DMS53 treated with DMSO at 0.1 percent for 48 hours (cell line): ENCODE data around the gene RGS16.

ENCODE experiments used
- DNase-seq: peaks from one replicate; lab custom pipeline; 2025; ENCODE audit not compliant: unreplicated experiment; lab: John Stamatoyannopoulos, UW

Gene RGS16

DNA sequence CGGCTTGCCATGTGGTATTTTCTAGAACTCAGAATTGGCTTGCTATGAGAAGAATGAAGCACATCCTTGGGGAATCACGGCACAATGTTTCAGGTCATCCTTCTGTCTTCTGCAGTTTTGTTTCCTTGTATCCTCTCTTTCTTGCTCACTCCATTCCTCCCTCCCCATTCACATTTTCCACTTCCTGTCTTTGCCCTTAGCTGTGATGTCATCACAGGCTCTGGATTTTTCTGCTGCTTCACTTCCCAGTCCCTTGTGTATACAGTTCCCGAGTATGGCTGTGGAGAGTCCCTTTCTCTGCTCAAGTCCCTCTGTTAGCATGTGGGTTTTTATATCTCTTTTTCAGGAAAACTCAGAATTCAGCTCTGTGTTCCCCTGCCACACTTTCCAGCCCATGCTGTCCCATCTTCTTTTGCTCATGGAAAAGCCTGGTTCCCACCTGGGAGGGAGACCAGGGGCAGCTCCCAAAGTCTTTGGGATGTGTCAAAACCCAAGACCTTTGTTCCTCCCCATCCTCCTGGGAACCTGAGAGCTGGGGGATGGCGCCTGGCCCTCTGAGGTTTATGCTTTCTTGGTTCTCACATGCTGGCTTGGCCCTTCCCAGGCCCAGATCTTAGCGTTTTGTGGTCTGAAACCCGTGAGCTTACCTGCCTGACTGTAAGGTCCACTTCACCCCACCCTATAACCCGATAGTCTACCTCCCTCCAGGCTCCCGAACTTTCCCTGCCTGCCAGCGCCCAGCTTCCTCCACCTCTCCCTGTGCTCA lies 4.8 kb upstream of the RGS16 start:
- DNase-seq: peak; percentile 44

DNA sequence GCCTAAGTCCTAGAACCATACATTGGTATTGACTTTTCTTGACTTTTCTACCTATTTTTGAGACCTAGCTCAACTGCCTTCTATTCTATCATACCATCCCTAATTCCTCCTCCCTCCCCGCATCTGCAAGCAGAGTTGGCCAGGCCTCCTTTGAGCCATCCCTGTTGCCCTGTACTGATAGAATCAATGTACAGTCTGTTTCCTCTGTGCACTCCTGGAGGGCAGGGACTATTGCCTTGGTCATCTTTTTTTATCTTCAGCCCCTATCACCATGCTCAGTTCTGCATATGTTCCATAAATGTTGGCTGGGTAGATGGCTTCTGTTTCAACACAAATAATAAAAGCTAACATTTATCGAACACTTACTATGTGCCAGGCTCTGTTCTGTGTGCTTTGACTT lies 4.0 kb upstream of the RGS16 start:
- no peak for DNase-seq

DNA sequence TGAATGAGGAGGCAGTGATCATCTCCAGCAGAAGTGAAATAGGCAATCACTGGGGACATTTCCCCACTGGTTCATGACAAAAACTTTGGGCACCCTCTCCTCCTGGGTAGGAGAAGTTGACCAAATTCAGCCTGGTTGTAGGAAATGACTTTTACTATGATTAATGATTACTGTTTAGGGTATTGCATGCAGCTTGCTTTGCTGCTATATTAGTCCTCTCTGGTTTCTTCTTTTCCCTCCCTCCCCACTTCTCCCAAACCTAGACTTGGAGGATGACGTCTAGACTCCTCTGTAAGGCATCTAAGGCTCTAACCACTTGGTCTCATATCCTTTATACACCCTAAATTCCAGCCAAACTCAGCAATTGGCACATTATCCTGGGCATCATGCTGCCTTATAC lies 3.4 kb upstream of the RGS16 start:
- DNase-seq: no peak

DNA sequence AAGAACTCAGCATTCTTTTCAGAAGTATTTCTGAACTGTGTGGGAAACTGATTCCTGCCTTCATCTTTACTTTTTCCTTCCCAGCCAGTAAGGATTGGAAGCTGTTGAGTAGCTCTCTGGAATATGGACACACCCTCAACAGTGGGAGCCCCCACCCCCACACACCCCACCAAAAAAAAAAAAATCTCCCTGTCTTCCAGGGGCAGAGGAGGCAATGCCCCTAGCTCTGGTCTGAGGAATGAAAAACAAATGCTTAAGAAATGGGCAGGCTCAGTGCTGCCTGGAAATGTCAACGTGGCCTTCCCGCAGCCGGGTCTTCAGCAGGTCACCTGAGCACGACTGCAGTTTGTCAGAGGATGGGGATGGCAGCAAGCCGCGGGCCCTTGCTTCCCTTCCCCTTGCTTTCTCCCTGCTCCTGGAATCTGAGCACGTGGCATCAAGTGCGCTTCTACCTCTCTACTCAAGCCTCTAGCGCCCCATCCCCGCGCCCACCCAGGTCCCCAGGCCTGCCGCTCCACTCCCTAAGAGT lies 479 bp downstream of the RGS16 start:
- peak; percentile 24 for DNase-seq

DNA sequence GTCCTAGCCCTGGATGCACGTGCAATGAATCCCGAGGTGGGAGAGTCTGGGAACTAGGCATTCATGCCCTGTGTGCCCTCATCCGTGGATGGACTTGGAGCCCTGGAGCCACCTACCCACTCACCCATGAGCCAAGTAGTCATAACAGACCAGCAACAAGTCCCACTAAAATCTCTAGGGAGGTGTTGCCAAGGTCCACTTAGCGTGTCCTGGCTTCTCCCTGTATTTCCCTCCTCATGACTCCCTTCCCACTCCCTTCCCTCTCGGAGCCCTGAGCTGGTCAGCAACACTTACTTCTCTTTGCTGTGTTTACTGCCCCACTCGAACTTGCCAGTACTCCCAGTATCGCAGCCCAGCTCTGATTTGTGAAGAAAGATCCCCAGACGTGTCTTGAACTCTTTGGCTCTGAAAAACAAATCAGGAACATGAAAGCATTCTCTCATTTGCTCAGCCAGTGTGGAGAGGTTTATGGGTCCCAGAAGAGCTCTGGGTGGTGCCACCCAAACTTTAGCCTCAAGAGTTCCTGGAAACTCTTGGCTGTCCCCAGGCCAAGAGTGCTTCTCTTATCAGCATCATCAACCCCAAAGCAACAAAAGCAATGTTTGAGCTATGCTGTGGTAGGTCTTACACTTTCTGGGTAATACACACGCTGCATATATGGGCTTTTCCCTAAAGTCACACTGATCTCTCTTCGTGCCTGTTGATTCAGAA lies 1.1 kb downstream of the RGS16 start:
- DNase-seq: no peak

DNA sequence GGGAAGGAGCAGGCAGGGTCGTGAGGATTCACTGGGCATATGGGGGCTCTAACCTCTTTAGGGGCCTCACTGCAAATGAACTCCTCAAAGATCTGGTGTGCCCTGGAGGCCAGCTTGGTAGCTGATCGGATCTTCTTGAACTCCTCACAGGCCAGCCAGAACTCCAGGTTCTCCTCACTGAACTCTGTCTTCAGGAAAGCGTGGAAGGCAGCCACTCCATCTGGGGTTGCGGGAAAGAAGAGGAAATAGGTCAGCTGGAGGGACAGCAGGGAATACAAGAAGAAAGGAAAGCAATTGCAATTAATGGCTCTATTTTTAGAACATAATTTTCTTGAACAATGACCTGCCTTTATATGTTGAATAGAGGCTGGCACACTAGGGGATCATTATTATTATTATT lies 2.3 kb downstream of the RGS16 start:
- no peak for DNase-seq

DNA sequence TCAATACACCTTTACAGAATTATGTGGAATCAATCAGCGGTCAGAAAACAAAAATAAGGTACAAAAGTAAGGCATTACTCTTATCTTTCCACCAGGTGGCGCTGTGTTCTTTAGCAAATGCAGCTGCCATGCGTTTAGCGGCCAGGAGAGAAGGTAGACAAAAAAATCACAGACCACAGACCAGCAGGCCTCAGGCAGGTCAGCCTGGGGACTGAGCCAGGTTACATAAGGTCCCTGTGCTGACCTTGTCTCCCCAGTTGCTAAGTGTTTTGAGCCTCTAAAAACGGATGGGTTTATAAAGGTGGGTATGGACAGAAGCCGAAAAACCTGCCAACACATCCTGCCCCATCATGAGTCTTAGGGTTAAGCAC lies 2.8 kb downstream of the RGS16 start:
- peak; percentile 85 for DNase-seq

DNA sequence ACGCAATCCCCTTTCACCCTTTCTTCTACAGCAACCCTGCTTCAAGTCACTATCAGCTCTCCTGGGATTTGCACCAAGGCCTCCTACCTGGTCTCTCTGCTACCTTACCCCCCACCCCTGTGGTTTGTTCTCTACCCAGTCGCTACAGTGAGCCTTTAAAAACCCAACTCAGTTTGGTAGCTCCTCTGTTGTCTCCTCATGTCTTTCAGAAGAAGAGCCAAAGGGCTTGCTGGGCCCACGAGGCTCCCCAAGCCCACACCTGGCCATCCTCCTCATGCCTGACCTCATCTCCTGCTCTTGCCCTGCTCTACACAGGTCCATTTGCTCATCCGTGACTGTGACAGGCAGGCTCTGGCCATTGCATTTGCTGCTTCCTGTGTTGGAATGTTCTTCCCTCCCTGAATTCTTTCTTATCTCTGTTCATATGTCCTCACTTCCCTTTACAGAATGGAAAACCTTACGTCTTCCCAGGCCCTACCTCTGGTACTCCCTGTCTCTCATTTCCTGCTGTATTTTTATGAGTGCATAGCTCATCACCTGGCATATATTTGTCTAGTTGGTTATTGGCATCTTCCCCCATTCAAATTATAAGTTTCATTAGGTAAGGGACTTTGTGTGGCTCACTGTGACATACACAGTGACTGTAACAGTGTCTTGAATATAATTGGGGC lies 3.3 kb downstream of the RGS16 start:
- no peak for DNase-seq

DNA sequence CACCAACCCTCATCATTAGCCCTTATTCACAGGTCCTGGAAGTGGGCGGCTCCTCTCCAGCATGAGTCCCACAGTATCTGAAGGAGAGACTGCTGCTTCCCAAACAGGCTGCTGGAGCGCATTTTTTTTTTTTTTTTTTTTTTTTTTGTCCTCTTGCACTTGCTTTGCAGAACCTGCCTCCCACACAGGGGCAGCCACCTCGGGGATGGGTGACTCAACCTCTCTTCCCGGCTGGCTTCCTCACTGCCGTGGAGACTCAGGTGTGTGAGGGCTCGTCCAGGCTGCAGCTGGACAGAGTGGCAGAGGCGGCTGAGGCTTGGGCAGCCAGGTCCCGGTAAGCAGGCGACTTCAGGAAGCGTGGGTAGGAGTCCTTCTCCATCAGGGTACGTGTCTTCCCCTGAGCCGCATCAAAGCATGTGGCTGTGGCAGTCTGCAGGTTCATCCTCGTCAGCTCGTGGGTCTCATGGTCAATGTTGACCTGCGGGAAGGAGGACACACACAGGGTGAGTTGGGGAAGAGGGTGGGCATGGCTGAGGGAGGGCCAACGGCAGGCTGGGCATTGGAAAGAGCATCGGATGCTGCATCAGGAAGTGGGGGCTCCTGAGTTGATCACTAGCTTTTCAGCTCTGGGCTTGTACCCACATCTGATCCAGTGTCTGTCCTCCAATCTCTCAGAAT lies 4.0 kb downstream of the RGS16 start:
- no peak for DNase-seq

DNA sequence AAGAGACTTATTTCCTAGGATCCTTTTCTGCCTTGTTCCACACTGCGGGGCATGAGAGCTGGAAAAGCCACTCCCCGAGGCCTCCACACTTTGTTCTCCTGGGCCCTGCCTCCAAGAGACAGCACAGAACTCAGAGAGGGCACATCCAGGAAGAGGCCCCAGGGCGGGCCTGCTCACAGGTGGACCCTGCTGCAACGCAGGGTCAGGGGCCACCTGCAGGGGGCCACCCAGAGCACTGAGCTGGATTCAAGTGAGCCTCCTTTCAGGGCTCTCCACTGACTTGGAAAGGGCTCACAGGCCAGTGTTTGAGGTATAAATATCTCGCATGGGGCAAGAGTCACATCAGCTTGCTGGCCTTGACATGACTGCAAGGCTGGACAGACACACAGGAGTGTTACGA lies 4.8 kb downstream of the RGS16 start:
- DNase-seq: no peak

DNA sequence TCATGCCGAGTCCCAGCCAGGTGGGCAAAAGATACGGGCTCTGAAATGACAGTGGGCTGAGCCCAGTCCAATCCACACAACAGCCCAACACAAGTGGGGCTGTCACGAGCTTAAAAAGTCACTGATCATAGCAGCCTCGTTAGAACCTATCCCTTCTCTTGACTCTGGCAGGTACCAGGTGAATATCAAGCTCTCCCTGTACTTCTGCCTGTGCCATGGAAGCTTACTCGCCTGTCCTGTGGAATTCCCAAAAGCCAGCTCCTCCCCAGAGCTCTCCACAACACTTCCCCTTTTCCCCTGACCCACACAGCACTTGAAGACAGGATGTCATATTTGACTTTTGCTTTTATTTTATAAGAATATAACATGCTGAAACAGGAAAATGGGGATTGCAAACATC lies 5.9 kb downstream of the RGS16 start:
- no peak for DNase-seq

DNA sequence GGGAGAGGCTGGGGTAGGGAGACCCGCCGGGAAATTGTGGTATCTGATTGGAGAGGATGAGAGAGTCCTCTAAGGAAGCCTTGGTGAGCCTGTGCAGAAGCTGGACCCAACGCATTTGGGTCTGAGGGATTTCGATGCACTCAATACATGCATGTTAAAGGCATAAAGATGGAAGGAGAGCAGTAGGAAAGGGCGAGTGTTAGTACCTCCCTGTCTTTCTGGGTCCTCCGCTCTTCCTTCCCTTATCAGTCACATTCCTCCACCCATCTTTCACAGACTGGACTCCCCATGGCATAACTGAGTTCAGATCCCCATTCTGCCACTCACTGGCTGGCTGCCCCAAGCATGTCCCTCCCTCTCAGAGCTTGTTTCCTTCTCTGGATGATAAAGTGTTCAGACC lies 7.3 kb downstream of the RGS16 start:
- DNase-seq: no peak

DNA sequence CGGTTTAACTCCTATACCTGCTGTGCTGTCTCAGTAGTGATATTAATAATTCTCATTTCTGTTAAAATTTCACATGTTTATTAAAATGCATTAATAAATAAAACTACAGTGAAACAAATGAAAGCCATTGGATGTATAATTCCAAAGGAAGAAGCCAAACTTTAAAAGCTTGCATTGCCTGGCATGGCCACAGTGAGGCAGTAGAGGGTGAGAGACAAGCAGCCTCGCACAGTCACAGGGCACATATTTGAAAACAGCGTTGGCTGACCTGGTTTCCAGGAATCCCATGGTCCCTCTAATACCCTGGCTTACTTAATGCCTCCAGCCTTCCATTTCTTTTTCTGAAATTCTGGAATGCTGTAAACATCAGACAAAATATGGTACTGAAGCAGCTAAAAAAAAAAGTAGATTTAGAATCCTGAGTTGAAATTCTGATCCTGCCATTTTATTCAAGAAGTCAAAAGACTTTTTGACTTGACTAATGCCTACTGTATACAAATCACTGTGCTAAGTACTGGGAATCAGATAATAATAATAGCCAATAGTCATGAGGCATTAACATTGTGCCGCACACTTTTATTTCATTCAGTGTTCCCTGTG lies 8.4 kb downstream of the RGS16 start:
- peak; percentile 70 for DNase-seq

DNA sequence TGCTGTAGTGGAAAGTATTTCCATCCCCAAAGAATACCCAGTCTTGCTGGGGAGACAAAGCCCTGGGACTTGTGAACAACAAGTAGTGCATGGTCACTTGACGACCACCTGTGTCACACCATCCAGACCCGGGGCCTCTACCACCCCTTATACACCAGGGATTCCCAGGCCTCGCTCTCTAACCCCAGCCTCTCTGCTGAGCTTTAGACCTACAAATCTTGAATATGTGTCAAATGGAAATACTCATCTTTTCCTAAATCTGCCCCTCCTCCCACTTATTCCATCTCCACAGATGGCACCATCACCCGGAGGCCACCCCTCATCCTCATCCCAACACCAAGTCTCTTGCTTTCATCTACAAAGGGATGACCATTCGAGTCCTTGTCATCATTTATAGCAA lies 14.3 kb downstream of the RGS16 start:
- no peak for DNase-seq

DNA sequence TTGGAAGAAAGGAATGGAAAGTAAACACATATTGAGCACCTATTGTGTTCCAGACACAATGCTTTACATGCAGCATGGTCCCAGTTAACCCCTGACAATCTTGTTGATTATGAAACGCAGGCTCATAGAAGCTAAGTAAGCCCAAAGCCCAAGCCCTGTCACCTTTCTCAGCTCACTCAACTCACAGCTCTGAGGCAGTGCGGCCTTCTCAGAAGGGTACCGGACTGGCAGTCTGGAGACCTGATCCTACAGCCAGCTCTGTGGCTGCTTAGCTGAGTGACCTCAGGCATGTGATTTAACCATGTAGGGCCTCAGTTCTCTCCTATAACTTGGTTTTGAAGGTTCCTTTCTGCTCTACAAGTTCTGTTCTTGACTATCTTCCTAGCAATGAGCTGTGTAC lies 14.7 kb downstream of the RGS16 start:
- no peak for DNase-seq

DNA sequence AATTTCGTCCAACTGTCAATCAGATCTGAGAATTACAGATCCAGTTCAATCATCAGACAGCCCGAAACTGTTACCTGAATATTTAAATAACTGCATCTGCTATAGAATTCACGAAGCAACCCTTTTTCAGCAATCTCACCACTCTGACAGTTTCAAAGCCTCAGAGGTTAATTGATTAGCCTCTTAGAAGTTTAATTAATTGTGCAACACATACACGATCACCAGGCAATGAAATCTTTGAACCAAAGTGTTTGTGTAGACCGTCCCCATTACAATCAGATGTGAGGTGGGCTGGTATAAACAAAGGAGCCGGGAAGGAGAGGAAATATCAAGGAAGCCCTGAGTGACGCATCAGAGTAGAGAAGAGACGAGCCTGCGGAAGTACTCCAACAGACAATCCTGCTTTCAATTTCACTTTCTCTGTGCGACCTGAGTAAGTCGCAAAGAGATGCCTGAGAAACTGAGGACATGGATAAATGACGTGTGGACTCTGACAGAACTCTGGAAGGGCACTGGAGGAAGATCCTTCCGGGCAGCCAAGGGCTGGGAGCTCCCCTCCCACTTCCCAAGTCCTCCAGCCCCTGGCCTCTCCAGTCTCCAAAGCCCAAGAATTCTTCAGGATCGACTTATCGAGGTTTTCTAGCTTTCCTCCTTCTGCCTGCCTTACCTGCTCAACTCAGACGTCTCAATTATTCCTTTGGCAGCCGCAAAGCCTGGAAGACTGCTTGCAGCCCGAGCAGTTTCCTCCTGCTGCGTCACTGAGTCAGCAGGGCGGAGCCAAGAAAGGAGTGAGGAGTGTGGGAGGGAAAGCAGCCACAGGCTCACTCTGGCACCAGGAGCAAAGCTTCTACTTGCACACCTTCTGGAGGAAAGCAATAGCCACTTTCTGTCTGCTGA lies 15.4 kb downstream of the RGS16 start, which contains the start of gene RNASEL:
RNASEL (minus strand) TSS at position 757 of the 897 bp plus-strand sequence. CDS start 2,450 bp downstream, outside the sequence.
- DNase-seq: peak; percentile 37

DNA sequence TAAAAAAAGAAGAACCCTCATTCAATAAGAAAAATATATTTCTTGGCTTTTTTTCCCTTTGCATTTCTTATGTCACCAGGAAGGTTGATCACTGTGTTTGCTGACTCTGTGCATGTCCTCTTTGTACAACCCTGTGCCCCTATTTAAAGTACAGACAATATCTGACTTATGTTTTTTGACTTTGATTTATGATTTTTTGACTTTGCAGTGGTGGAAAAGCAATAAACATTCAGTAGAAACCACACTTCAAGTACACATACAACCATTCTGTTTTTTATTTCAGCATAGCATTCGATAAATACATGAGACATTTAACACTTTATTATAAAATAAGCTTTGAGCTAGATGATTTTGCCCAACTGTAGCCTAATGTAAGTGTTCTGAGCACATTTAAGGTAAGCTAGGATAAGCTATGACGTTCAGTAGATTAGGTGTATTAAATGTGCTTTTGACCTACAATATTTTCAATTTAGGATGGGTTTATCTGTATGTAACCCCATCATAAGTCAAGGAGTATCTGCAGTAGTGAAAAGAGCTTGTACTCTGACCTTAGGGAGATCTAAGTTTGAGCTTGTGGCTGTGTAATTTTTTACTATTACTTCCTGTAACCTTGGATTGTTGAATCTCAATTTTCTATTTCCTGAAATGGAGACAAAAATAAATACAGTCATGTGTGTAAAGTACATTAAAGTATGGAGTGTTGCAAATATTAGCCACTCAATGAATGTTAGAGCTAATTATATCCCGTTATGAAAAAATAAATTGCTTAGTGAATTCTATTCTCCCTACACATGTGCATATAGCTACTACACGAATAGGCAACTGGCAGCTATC lies 16.3 kb downstream of the RGS16 start:
- no peak for DNase-seq

DNA sequence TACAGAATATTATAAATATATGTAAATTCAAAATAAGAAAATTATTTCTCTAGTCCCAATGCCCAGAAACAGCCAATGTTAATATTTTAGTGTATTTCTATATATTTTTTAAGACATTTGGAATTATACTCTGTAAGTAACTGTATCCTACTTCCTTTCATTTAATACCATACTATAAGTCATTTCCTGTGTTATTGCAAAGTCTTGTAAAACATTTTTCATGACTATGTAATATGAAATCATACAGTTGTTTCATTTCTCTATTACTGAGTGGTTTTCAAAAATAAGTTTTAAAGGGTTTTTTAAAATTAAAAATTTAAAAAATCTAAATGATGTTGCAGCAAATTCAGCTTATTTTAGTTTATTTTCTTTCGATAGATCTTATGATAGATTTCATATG lies 17.1 kb downstream of the RGS16 start:
- DNase-seq: no peak

DNA sequence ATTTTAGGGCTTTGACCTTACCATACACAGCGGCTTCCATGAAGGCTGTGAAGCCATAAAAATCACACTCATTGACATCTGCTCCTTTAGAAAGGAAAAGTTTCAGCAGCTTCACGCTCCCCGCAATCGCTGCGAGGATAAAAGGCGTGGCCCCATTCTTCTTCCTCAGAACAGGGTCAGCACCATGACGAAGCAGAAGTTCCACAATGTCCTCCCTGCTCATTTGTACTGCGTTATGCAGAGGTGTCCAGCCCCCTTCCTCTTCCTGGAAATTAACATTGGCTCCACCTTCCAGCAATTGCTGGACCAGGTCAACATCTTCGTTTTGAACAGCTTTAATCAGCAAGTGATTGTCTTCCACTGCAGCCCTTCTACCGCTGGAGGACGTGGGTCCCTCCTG lies 17.8 kb downstream of the RGS16 start:
- no peak for DNase-seq
